ENCODE measurements around the gene GAMT. TPM values are rescaled to one million over a fixed set of nuclear protein-coding genes. Genes with fewer than 3 reads are reported as not detected.

GAMT gene
- total and polyA plus RNA-seq, 2 donors (not counting 3 experiments of a cell fraction or from before 2014, with no cell fraction given), result 22.1 to 36.9 TPM

DNA sequence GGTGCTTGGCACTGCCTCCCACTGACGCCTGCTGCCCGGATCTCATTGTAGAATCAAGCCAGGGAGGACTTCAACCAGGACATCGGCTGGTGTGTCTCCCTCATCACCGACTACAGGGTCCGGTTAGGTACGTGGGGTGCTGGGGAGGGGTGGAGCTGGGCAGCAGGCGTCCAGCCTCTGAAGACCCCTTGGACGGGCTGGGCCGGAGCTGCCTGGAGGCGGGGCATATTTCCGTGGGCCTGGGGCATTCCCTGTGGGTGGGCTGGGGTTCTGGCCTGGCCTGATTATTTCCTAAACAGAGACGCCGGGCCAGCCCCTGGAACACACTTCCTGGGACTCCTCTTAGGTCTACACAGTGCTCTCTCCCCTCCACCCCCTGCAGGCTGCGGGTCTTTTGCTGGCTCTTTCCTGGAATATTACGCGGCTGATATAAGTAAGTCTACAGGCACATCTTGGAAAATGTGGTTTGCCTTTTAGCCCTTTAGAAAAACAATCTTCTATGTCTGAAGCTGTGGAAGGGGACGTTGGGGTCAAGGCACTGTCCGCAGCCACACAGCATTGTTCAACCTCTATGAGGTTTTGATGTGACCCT is 32.0 kb downstream of the GAMT start:
- Histone ChIP-seq H3K4me3 (replicated peaks in 1 of 3; ENCODE audit: insufficient read depth in 1 of 3, low read depth in 1 of 3, low read length in 3 of 3) (no peak overlapping the region), H3K27me3 (ENCODE audit: control insufficient read depth in 2 of 2, insufficient read depth in 2 of 2, low read length in 2 of 2) (no peaks in the 10 kb centered on the region), H3K36me3 (ENCODE audit: control insufficient read depth in 2 of 2, extremely low read depth in 1 of 2, insufficient read depth in 2 of 2, low read length in 2 of 2) (peaks cover 4 to 48% of the 10 kb centered on the region in 2 experiments), H2AFZ (ENCODE audit: low read depth, low read length) (no peak overlapping the region), H3K4me2 (ENCODE audit: insufficient read depth, low read length) (no peak overlapping the region), H3K9me3 (replicated peaks; ENCODE audit: control insufficient read depth, insufficient read depth, low read length) (no peaks in the 10 kb centered on the region), H3K4me1 (ENCODE audit: control insufficient read depth, extremely low read depth, insufficient read depth, low read length) (no peaks in the 10 kb centered on the region), H3K9ac (replicated peaks; ENCODE audit: extremely low read depth, insufficient read depth, low read length) (no peak overlapping the region), H3K79me2 (ENCODE audit: control insufficient read depth, insufficient read depth, low read length) (no peaks in the 10 kb centered on the region), H3K27ac (ENCODE audit: insufficient read depth, low read depth, low read length) (no peak overlapping the region), H3K9me1 (replicated peaks; ENCODE audit: control insufficient read depth, extremely low read depth, insufficient read depth, low read length) (no peaks in the 10 kb centered on the region), H4K20me1 (replicated peaks; ENCODE audit: control insufficient read depth, extremely low read depth, insufficient read depth, low read length) (no peaks in the 10 kb centered on the region)
- FAIRE-seq (no peak), DNase-seq (ENCODE audit: low read depth, low spot score) (no peak)
- intact Hi-C loops (cut with micrococcal nuclease) (no loop called here), dilution Hi-C loops (cut with MboI; ENCODE audit: extremely low pct_ligation_motif_present, low sequenced_read_pairs) (no loop called here)
- ChIA-PET POLR2A (no interaction called here), CTCF (interaction anchor here (5.0 kb wide), 1 partner anchor 54 kb away, joined by 31 read pairs; no protein-coding TSS in a partner anchor)
- BruUV-seq (replicated peaks), result no TSS peak
- TF ChIP-seq JUN (IDR thresholded peaks at IDR 0.05; ENCODE audit: borderline replicate concordance, insufficient read depth, insufficient read length, low read depth) (no peak), FOS (IDR thresholded peaks at IDR 0.05; ENCODE audit: borderline replicate concordance, insufficient read depth, low read length) (no peak), MYC (IDR thresholded peaks at IDR 0.05; ENCODE audit: low read depth, low read length) (no peak), GATA2 (IDR thresholded peaks at IDR 0.05; ENCODE audit: insufficient read depth, insufficient read length, low read depth, low read length) (no peak), CTCF (IDR thresholded peaks at IDR 0.05; ENCODE audit: extremely low read depth in 1 of 2, insufficient read depth in 1 of 2, low read depth in 1 of 2, low read length in 2 of 2) (no peak), POLR2A (IDR thresholded peaks at IDR 0.05; ENCODE audit: low read depth, low read length) (no peak), EZH2 (IDR thresholded peaks at IDR 0.05; ENCODE audit: borderline replicate concordance, low read depth, low read length, severe bottlenecking) (no peak), POLR2AphosphoS5 (IDR thresholded peaks at IDR 0.05; ENCODE audit: insufficient read depth, low read depth, low read length) (no peak)
- TF ChIP-seq, protein P1, sequence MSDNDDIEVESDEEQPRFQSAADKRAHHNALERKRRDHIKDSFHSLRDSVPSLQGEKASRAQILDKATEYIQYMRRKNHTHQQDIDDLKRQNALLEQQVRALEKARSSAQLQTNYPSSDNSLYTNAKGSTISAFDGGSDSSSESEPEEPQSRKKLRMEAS (IDR thresholded peaks at IDR 0.05; ENCODE audit: insufficient read depth, insufficient read length), result no peak
